GM18498 (cell line): ENCODE results near the gene GRK5.

ENCODE experiments used
- ATAC-seq: cut with Tn5 transposase; IDR thresholded peaks from one replicate; pipeline ENCODE4 v1.9.1; 2021; ENCODE audit warnings: mild to moderate bottlenecking, moderate library complexity; ENCODE audit not compliant: unreplicated experiment

Gene GRK5

GRCh38 chr10:119415536-119416503 lies 208.4 kb downstream of the GRK5 start:
- no peak for ATAC-seq

GRCh38 chr10:119416855-119417254 lies 209.5 kb downstream of the GRK5 start:
- no peak for ATAC-seq

DNA sequence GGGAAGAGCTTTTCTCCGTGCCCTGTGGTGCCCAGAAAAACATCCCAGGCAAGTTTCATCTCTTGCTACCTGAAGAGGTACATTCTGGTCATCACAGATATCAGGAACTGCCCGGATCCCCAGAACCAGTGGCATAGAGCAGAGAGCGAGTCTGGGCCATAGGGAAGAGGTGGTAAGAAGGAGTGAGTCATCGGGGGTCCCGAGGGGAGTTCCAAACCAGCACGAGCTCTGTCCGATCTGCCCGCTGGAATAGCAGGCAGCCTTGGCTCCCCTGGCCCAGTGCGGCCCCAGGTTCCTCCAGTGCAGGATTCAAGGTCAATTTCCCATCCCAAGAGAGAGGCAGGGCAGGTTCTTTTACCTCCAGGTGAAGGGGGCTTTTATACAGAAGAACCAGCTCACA lies 210.5 kb downstream of the GRK5 start:
- ATAC-seq = no peak

- ATAC-seq = no peak
Measured at GRCh38 chr10:119418362-119418761, 211.0 kb downstream of the GRK5 start.

GRCh38 chr10:119419931-119420330 lies 212.6 kb downstream of the GRK5 start:
- ATAC-seq = no peak

- ATAC-seq = no peak
Measured at GRCh38 chr10:119420950-119421875, 213.8 kb downstream of the GRK5 start.

DNA sequence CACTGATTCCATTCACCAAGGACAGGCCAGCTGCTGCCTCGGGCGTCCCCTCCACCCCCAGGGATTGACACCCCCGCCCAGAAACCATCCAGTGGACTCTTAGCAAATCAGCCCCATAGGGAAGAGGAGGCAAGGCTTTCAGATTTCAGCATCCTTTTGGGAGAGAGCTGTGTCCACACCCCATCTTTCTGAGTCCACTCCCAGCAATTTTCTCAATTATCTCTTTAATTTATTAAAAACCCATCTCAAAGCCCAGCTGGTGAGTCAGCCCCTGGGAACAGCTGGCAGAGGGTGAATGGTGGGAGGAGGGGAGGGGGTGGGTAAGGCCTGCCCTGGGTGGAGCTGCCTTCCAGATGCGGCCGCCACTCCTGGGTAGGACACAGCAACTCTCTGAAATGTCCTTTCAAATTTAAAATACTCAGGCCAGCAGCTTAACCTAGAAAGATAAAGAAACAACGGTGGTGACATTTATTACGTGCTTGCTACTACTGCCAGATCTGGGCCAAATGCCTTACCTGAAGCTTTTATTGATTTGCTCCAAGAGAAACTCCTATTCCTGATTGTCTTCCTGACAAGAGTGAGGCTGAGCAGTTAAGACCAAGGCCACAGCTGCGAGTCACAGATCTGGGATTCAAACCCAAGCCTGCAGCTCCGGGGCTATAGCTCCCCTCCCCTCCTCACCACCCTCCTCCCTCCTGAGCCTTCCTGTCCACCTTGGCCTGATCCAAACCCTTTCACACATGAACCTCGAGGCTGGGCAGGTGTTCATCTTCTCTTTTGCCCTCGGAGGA lies 214.7 kb downstream of the GRK5 start:
- no peak for ATAC-seq

GRCh38 chr10:119422682-119423509 lies 215.5 kb downstream of the GRK5 start:
- ATAC-seq = no peak

DNA sequence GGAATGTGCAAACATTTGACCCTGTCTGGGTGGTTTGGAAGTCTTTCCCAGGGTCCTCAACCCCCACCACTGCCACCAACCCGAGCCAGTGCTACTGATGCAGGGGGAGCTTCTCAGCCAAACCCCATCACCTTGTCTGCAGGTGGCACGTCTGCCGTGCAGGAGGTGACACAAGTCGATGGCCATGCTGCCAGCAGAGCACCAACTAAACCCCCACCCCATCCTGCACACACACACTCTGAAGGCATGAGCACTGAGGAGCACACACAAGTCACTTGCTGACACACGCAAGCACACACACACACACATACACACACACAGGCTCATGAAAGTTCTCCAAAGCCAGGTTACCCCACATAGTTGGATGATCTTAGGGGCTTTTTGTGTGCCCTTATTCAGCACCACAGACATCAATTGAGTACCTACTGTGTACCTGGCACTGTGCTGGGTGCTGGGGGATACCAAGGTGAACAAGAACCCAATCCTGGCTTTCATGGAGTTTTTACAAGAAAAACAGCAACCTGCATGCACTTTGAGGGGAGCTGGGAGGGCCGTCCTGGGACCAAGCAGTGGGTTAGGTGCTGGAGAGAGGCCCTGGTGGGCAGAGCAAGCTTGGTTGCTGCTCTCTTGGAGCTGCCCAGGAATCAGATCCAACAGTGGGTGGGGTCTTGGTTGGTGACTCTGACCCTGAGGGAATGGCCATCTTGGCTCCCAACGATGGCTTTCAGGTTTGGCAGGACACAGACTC lies 216.3 kb downstream of the GRK5 start:
- no peak for ATAC-seq

- no peak for ATAC-seq
Measured at GRCh38 chr10:119424258-119424975, 217.0 kb downstream of the GRK5 start.

- ATAC-seq = no peak
Measured at GRCh38 chr10:119425102-119425880, 217.9 kb downstream of the GRK5 start.

DNA sequence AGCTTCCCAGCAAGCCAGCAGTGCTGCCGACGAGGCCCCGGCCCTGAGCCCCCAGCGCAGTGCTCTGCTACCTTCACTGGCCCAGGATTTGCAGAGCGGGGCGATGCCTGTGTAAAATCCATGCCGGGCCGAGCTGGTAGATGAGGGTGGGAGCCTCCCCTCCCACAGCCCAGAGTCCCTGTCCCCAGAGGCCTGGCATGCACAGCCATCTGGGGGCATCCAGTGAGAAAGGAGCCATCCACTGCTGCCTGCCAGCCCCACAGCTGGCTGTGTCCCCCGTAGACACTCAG lies 218.5 kb downstream of the GRK5 start:
- ATAC-seq = no peak

DNA sequence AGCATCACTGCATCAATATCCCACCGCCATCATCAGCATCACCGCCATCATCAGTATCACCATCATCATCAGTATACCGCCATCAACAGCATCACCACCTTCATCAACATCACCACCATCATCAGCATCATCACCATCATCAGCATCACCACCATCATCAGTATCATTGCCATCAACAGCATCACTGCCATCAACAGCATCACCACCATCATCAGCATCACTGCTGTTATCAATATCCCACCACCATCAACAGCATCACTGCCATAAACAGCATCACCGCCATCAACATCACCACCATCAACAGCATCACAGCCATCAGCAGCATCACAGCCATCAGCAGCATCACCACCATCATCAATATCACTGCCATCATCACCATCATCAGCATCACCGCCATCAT lies 219.3 kb downstream of the GRK5 start:
- ATAC-seq = no peak

- ATAC-seq = no peak
Measured at GRCh38 chr10:119427263-119427864, 220.0 kb downstream of the GRK5 start.

DNA sequence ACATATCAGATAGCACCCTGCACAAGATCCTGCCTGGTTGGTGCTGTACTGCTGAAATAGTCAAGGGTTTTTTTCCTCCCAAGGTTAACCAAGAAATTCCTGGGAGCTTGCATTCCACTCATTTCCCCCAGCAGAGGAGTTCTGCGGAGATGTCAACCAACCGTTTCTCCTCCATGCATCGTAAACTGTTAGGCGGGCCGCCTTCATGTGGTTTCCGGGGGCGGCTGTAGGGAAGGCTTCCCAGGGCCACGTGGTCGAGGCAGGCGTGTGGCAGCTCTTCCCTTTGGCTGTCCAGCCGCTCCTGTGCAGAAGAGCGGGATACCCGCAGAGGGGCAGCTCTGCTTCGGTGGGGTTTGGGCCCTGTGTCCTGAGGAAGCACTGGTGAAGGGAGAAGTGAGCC lies 221.4 kb downstream of the GRK5 start:
- no peak for ATAC-seq

- no peak for ATAC-seq
Measured at GRCh38 chr10:119429771-119430170, 222.4 kb downstream of the GRK5 start.

GRCh38 chr10:119431034-119431772 lies 223.8 kb downstream of the GRK5 start:
- no peak for ATAC-seq
